Measurements from ENCODE around the gene PCDHGA9.

DNA sequence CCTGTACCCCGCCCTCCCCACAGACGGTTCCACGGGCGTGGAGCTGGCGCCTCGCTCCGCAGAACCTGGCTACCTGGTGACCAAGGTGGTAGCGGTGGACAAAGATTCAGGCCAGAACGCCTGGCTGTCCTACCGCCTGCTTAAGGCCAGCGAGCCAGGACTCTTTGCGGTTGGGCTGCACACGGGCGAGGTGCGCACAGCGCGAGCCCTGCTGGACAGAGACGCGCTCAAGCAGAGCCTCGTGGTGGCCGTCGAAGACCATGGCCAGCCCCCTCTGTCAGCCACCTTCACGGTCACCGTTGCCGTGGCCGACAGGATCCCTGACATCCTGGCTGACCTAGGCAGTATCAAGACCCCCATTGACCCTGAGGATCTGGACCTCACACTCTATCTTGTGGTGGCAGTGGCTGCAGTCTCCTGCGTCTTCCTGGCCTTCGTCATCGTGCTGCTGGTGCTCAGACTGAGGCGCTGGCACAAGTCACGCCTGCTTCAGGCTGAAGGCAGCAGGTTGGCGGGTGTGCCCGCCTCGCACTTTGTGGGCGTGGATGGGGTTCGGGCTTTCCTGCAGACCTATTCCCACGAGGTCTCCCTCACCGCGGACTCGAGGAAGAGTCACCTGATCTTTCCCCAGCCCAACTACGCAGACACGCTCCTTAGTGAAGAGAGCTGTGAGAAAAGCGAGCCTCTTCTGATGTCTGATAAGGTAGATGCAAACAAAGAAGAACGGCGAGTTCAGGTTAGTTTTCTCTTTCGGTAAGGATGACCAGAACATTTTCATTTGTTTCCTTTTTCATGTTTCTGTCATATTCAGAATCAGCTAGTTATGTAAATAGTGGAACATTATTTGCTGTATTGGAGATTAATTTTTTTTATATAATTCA lies 36.3 kb upstream of the PCDHGA9 start:
- no peak for TF ChIP-seq EZH2phosphoT487 (IDR thresholded peaks at IDR 0.05; ENCODE audit: insufficient read depth, low read depth)
- no peak for TF ChIP-seq EZH2 (IDR thresholded peaks at IDR 0.05; ENCODE audit: insufficient read depth, poor library complexity, severe bottlenecking)

Measured in GM23248 (cell line).